ENCODE results near the gene TUBG2.

DNA sequence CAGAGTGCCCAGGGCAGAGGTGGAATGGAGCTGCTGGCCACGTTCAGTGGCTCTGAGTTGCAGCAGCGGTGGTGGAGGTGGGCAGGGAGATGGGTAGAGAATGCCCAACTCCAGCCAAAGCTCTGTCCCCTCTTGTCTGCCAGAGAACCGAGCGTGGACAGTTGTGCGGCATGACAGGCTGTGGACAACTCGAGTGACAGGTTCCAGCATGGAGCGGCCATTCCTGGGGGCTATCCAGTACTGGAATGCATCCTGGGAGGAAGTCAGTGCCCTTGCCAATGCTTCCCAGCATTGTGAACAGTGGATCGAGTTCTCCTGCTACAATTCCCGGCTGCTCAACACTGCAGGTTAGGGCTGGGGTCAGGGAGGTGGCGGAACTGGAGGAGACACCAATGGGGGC lies 31.5 kb downstream of the TUBG2 start:
- no peak for TF ChIP-seq EZH2 (IDR thresholded peaks at IDR 0.05)
- no peak for TF ChIP-seq POLR2AphosphoS5 (IDR thresholded peaks at IDR 0.05; ENCODE audit: borderline replicate concordance, low read depth, low read length)

Measured in SK-N-MC (cell line).